GM19463 (cell line): Measurements from ENCODE around the gene MRPS14.
A peak's percentile ranks its signal among the peaks of the same experiment; 100 is the strongest.
"Not testable (repeated sequence)": the region's sequence is repeated elsewhere in the genome, so short reads cannot be mapped to it uniquely, and the experiment has no call there.

ENCODE experiments used
- ATAC-seq: cut with Tn5 transposase; IDR thresholded peaks from one replicate; pipeline ENCODE4 v1.9.1; 2021; ENCODE audit warnings: mild to moderate bottlenecking, moderate library complexity; ENCODE audit not compliant: unreplicated experiment

Gene MRPS14

GRCh38 chr1:175023043-175023921, at the start of gene MRPS14:
MRPS14 (minus strand) TSS chr1:175023425; CDS start chr1:175023408, 17 bp downstream.
- ATAC-seq = peak; percentile 93

DNA sequence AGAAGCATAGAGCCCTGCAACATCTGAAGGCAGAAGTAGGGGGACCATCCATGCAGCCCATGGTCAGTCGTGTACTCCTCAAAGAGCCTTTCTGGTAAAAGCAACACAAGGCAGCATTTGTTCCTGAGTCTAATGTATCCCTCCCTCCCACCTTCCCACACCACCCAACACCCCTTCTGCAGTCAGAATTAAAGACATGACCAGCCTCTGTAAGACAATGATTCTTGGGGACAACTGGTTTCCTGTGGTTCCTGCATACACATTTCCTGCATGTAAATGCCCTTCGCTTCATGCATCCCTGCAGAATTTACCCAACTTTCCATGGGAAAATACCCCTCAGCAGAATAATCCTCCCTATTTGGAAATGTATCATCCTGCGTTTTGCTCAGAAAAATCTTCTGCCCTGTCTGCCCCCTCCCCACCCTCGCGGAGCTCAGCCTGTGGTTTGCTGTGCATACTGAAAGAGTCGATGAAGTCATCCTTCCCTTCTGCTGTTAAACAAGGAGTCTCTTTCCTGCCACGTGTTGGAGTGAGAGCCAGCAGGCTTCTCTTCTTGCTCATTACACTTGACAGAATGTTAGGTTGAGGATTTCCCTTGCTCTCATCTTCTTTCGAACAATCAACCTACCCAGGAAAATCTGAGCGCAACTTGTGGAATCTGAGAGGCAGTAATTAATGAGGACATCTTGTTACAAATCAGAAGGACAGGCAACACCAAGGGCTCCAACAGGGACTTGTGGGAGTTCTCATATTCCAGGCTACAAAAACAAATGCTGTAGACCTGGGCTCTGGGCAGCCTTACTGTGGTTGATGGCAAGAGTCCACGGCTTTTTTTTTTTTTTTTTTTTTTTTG, 49.1 kb upstream of the MRPS14 start:
- ATAC-seq = peak; percentile 77

DNA sequence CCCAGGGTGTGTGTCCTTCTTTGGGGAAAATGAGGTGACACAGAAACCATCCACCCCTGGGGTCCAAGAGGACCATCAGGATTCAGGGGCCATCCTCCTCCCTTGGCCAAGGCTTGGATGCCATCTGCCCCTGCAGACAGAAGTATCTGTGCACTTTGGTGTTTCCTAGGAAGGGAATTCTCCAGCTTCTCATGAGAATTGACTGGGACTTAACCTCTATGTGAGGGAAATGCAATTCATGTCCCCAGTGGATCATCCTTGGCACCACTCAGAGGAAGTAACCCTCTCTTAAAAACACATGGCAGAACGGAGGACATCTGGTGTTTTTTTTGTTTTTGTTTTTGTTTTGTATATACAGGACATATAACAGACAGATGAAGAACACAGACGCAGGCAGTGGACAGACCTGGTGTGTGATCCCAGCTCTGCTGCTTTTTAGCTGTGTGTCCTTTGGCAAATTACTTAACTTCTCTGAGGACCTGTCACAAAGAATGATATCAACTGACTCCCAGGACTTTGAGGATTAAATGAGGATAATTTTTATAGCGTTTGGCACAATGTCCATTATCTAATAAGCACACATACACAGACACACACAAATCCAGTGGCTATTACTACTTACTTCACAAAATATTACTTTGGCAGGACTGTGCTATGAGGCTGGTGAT, 48.2 kb upstream of the MRPS14 start:
- no peak for ATAC-seq

DNA sequence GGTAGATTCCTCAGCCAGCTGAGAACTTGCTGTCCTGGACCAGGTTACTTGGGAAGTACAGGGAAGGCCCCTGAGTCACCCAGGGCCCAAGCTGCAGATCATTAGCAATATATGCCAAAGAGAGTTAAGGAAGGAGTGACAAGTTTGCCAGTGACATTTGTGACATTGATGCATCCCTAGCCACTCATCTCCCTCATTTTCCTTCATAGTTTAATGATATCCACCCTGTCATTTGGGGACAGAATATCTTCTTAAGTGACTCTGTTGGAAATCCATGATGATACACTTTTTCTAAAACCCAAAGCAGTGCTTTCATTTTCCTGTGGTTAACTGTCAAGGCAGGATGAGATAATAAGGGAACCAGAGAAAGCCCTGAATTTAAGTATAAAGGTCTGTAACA, 47.6 kb upstream of the MRPS14 start:
- no peak for ATAC-seq

DNA sequence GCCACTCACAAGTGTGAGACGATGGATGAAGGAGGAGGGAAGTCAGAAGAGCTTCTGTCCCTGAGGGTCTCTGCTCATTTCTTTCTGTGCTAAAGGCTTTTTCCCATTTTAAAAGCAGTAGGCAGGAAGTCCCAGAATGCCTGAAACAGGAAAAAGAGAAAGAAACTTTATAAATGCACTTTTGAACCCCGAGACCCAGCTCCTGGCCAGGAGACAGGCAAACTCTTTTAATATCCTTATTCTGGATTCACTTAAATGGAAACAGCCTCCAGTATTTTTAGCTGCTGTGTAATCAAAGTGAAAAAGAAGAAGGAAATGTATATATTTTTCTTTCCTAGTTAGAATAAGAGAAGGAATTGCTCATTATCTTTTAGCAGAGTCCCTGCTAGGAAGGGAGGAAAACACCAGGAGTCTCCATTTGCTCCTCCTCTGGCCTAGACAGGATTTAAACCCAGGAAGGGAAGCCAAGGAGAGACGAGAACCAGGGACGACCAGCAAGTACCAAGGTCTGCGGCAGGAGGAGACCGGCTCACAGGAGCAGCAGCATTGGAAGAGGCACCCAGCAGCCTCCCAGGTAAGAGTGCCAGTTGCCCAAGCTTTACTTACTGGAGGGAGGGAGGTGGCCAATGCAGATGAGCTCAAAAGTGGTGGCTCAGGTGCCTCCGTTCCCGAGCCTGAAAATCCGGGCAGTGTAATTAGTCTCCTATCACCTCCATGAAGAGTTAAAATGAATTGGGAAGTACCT, 44.3 kb upstream of the MRPS14 start, which contains the start of gene TNN:
Gene TNN, plus strand, starts transcription at position 472 of the 745 bp plus-strand sequence. CDS start 9,586 bp downstream, outside the sequence.
- no peak for ATAC-seq

DNA sequence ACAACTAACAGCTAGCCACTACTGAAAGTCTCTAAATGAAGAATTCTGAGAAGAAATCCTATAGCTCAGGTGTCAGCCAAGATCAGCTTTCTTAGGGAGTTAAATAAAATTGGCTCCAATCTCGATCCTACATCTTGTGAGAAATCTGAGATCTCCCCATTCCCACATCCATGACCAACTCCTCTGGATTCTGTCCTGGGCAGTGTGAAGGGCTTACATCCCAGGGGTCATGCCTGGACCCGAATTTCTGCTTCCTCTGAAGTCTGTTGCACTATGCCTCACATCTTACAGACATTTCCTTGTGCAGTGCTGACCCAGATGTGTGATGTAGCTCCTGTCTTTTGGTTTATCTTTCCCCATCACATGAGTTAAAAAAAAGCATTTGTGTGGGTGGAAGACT, 39.6 kb upstream of the MRPS14 start:
- ATAC-seq = no peak

DNA sequence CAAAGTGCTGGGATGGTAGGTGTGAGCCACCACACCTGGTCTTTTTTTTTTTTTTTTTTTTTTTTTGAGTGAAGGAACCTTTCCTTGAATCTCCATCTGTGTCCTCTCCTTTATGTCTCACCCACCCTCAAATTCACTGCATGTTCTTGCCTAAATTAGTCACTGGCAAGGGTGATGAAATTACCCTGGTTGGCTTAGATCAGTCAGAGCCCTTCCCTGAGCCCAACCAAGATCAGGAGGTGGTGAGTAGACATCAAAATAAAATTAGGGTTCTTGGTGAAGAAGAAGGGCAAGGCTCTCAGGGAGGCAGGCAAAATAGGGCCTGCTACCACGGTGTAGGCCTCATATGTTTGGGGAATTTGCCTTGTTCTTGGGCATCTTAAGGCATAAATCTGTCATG, 39.1 kb upstream of the MRPS14 start:
- ATAC-seq = no peak

DNA sequence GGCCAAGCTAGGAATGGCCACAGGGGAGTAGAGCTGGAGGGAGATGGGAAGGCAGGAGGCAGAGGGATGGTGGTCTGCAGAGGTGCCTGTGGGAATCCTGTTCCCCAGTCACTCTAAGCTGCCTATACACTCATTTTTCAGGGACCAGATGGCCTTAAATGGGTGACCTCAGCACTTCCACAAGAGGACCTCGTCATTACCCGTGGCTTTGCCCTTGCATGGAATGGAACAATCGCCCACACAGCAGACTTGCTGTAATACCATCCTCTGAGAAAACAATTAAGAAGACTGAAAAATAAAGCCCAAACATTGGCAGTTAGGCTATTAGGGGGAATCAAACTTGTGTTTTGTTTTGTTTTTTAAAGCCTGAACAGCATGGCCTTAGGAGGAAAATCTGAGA, 31.5 kb upstream of the MRPS14 start:
- ATAC-seq = no peak

- ATAC-seq = no peak
These were observed 27.8 kb upstream of the MRPS14 start for GRCh38 chr1:175050992-175051391.

GRCh38 chr1:175045519-175045918, 22.3 kb upstream of the MRPS14 start:
- no peak for ATAC-seq

DNA sequence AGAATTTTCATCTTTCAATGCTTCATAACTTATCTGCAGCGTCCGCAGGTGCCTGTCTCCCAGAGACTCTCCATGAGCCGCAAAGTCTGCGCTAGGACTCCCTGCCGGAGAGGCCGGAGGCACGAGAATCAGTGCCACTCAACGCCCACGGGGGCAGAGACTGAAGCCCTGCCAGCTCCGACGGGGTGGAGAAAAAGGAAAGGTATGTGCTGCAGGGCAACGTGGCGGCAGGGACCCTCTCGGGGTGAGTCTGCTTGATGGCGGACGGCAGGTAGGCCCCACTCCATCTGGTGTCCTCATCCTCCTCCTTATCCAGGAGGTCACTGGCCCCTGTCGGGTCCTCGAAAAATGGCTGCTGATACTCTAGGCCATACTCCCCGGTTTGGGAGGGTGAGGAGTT, 21.9 kb upstream of the MRPS14 start:
- no peak for ATAC-seq

DNA sequence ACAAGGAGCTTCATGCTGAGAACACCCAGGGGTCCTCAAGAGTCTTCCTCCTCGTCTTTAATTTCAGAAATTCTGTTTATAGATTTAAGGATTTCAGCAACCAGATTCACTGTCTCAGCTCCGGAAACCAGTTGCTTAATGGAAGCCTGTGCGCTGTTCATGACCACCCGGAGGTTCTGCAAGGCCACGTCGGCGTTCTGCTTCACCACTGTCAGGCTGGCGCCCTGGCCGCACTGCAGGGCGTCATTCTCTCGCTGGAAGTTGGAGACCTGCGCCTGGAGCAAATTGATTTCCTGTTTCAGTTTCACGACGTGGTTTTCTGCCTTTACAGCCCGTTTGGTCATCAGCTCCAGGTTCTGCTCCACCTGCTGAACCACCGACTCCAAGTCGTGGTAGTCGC, 21.4 kb upstream of the MRPS14 start:
- ATAC-seq = not testable (repeated sequence)

GRCh38 chr1:175043824-175044223, 20.6 kb upstream of the MRPS14 start:
- no peak for ATAC-seq

- ATAC-seq = no peak
These were observed 19.4 kb upstream of the MRPS14 start for GRCh38 chr1:175042650-175043049.

GRCh38 chr1:175040324-175040879, 17.2 kb upstream of the MRPS14 start:
- no peak for ATAC-seq

- no peak for ATAC-seq
These were observed 14.2 kb upstream of the MRPS14 start for GRCh38 chr1:175037416-175037815.

DNA sequence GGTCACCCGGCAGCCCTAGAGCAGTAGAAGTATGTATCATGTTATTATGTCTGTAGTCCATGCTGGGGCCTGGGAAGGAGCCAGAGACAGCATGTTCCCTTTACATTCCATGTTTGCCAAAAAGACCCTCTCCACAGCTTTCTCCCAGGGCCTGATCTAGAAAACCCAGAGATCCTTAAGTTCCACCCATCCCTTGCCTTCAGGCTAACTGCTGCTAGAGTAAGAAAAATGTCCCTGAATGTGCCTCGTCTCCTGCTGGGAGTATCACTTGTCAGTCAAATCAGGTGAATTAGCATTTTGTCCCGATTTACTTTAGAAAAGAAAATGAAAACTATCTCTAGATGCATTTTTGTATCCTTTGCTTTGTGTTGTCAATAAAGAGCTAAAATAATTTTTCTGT, 13.3 kb upstream of the MRPS14 start:
- no peak for ATAC-seq

DNA sequence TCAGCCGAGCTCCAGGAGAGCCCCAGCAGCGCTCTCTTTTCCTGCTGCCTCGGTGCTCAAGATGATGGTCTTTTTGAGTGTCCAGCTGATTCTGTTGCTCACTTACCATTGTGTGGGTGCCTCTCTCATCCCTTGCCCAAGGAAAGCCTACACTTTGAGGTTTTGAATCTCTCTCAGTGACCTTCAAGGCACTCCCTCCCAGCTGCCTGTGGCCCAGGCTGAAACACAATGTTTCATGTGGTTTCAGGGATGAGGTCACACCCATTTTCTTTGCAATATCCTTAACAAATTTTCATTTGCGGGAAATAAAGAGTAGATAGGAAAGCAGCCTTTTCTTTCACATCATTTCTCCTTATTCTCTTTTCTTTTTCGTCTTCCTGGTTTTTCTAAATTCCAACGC, 12.6 kb upstream of the MRPS14 start:
- ATAC-seq = no peak

DNA sequence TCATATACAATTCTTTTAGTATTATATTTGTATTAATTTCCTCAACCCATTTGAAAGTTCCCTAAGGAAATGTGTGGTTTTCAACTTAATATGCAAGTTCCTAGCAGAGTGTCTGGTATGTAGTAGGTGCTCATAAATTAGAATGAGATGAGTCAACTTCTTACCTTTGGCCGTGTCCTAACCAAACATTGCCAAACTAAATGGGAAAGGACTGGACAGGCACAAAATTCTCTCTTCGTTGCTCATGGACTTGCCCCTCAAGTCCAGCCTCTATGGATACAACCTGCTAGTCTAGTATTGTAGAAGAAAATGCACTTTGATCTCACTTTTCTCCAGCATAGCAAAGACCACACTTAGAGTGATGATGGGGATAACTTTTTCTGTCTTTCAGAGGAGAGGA, 11.6 kb upstream of the MRPS14 start:
- no peak for ATAC-seq

DNA sequence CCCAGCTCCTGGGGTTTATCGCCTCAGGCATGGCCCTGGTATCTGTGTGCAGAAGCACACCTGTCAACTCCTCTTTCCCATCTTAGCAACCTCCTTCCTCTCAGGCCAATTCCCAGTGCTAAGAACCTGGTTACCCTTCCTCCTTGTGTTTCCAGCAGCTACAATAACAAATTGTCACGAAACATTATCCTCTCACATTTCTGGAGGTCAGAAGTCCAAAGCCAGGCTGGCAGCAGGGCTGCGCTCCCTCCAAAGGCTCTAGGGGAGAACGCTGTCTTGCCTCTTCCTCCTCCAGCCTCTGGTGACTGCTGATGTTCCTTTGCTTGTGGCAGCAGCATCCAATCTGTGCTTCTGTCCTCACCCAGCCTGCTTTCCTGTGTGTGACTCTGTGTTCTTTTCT, 10.7 kb upstream of the MRPS14 start:
- ATAC-seq = no peak
